ENCODE measurements around the gene LRRC61.
A peak's percentile ranks its signal among the peaks of the same experiment; 100 is the strongest.

LRRC61 gene

GRCh38 chr7:150341263-150342120, 18.3 kb downstream of the LRRC61 start, which contains the start of gene RARRES2:
TSS of gene RARRES2 (minus strand) at chr7:150341629. CDS start at chr7:150340609, 1,020 bp downstream.
- Mint-ChIP-seq H3K4me3 (peak within 1 kb of the TSS; percentile 30), H3K9me3 (peaks cover 4% of the 10 kb centered on the region), H3K4me1 (peaks cover 9% of the 10 kb centered on the region), H3K27ac (no peak within 1 kb of the TSS), H3K36me3 (peaks cover 27% of the 10 kb centered on the region), H3K27me3 (peaks cover 24% of the 10 kb centered on the region)
- ATAC-seq (ENCODE audit: low read depth) = no peak
- DNase-seq (ENCODE audit: low spot score in 2 of 2) = no peak

- H3K27me3 Mint-ChIP-seq = peaks cover 27% of the 10 kb centered on the region
- peaks cover 9% of the 10 kb centered on the region for H3K4me1 Mint-ChIP-seq
- H3K36me3 Mint-ChIP-seq = peaks cover 24% of the 10 kb centered on the region
- ATAC-seq (ENCODE audit: low read depth) = no peak
- H3K27ac Mint-ChIP-seq = no peak overlapping the region
- DNase-seq (ENCODE audit: low spot score in 2 of 2) = no peak
- H3K4me3 Mint-ChIP-seq = peak overlapping the region; percentile 11
- peaks cover 4% of the 10 kb centered on the region for H3K9me3 Mint-ChIP-seq
These were observed 18.9 kb downstream of the LRRC61 start for GRCh38 chr7:150342121-150342408.

GRCh38 chr7:150343225-150343624, 20.1 kb downstream of the LRRC61 start:
- ATAC-seq (ENCODE audit: low read depth) (no peak), DNase-seq (ENCODE audit: low spot score in 2 of 2) (no peak)
- peaks cover 9% of the 10 kb centered on the region for H3K4me1 Mint-ChIP-seq
- peaks cover 25% of the 10 kb centered on the region for H3K27me3 Mint-ChIP-seq
- H3K9me3 Mint-ChIP-seq = peaks cover 5% of the 10 kb centered on the region
- H3K27ac Mint-ChIP-seq = no peak overlapping the region
- no peak overlapping the region for H3K4me3 Mint-ChIP-seq
- peaks cover 18% of the 10 kb centered on the region for H3K36me3 Mint-ChIP-seq

GRCh38 chr7:150344299-150344698, 21.1 kb downstream of the LRRC61 start:
- peaks cover 18% of the 10 kb centered on the region for H3K36me3 Mint-ChIP-seq
- no peak for DNase-seq (ENCODE audit: low spot score in 2 of 2)
- H3K9me3 Mint-ChIP-seq = peaks cover 5% of the 10 kb centered on the region
- H3K4me3 Mint-ChIP-seq = no peak overlapping the region
- peaks cover 9% of the 10 kb centered on the region for H3K4me1 Mint-ChIP-seq
- ATAC-seq (ENCODE audit: low read depth) = no peak
- no peak overlapping the region for H3K27ac Mint-ChIP-seq
- H3K27me3 Mint-ChIP-seq = peaks cover 25% of the 10 kb centered on the region

GRCh38 chr7:150345012-150345411, 21.9 kb downstream of the LRRC61 start:
- Mint-ChIP-seq H3K9me3 (peaks cover 5% of the 10 kb centered on the region), H3K27ac (no peak overlapping the region), H3K4me3 (no peak overlapping the region), H3K4me1 (peaks cover 6% of the 10 kb centered on the region), H3K27me3 (peaks cover 25% of the 10 kb centered on the region), H3K36me3 (peaks cover 15% of the 10 kb centered on the region)
- ATAC-seq (ENCODE audit: low read depth) = no peak
- no peak for DNase-seq (ENCODE audit: low spot score in 2 of 2)

- H3K27ac Mint-ChIP-seq = no peak overlapping the region
- H3K9me3 Mint-ChIP-seq = peaks cover 5% of the 10 kb centered on the region
- no peak overlapping the region for H3K4me3 Mint-ChIP-seq
- no peaks in the 10 kb centered on the region for H3K4me1 Mint-ChIP-seq
- peaks cover 13% of the 10 kb centered on the region for H3K36me3 Mint-ChIP-seq
- ATAC-seq (ENCODE audit: low read depth) (no peak), DNase-seq (ENCODE audit: low spot score in 2 of 2) (no peak)
- peaks cover 15% of the 10 kb centered on the region for H3K27me3 Mint-ChIP-seq
These were observed 23.8 kb downstream of the LRRC61 start for GRCh38 chr7:150346922-150347321.

GRCh38 chr7:150351587-150352194, 28.5 kb downstream of the LRRC61 start:
- peaks cover 2% of the 10 kb centered on the region for H3K9me3 Mint-ChIP-seq
- DNase-seq (ENCODE audit: low spot score in 2 of 2) (no peak), ATAC-seq (ENCODE audit: low read depth) (no peak)
- H3K36me3 Mint-ChIP-seq = peaks cover 2% of the 10 kb centered on the region
- no peaks in the 10 kb centered on the region for H3K4me1 Mint-ChIP-seq
- no peak overlapping the region for H3K4me3 Mint-ChIP-seq
- no peak overlapping the region for H3K27ac Mint-ChIP-seq
- peaks cover 1% of the 10 kb centered on the region for H3K27me3 Mint-ChIP-seq

GRCh38 chr7:150355666-150356059, 32.5 kb downstream of the LRRC61 start:
- DNase-seq (ENCODE audit: low spot score in 2 of 2) = no peak
- H3K9me3 Mint-ChIP-seq = no peaks in the 10 kb centered on the region
- H3K27ac Mint-ChIP-seq = no peak overlapping the region

GRCh38 chr7:150356265-150356897, 33.2 kb downstream of the LRRC61 start:
- no peak overlapping the region for H3K27ac Mint-ChIP-seq
- no peak overlapping the region for H3K4me3 Mint-ChIP-seq
- DNase-seq (ENCODE audit: low spot score in 2 of 2) (no peak), ATAC-seq (ENCODE audit: low read depth) (peak; percentile 53)
- H3K4me1 Mint-ChIP-seq = peaks cover 19% of the 10 kb centered on the region
- H3K9me3 Mint-ChIP-seq = no peaks in the 10 kb centered on the region
- no peaks in the 10 kb centered on the region for H3K36me3 Mint-ChIP-seq
- peaks cover 3% of the 10 kb centered on the region for H3K27me3 Mint-ChIP-seq

More at GRCh38 chr7:150355666-150356059, 32.5 kb downstream of the LRRC61 start:
- Mint-ChIP-seq H3K27me3 (peaks cover 3% of the 10 kb centered on the region), H3K36me3 (no peaks in the 10 kb centered on the region), H3K4me1 (peaks cover 19% of the 10 kb centered on the region), H3K4me3 (no peak overlapping the region)
- no peak for ATAC-seq (ENCODE audit: low read depth)

- ATAC-seq (ENCODE audit: low read depth) (peak; percentile 83), DNase-seq (ENCODE audit: low spot score in 2 of 2) (no peak)
- Mint-ChIP-seq H3K36me3 (no peaks in the 10 kb centered on the region), H3K27ac (peak overlapping the region; percentile 74), H3K4me3 (peak overlapping the region; percentile 21), H3K9me3 (no peaks in the 10 kb centered on the region), H3K4me1 (peaks cover 19% of the 10 kb centered on the region), H3K27me3 (peaks cover 3% of the 10 kb centered on the region)
These were observed 34.1 kb downstream of the LRRC61 start for GRCh38 chr7:150357270-150357669.

GRCh38 chr7:150357771-150358427, 34.7 kb downstream of the LRRC61 start:
- DNase-seq (ENCODE audit: low spot score in 2 of 2) (no peak), ATAC-seq (ENCODE audit: low read depth) (no peak)
- H3K4me3 Mint-ChIP-seq = no peak overlapping the region
- peak overlapping the region; percentile 93 for H3K27ac Mint-ChIP-seq
- peaks cover 3% of the 10 kb centered on the region for H3K27me3 Mint-ChIP-seq
- peaks cover 19% of the 10 kb centered on the region for H3K4me1 Mint-ChIP-seq
- H3K36me3 Mint-ChIP-seq = no peaks in the 10 kb centered on the region
- no peaks in the 10 kb centered on the region for H3K9me3 Mint-ChIP-seq

- H3K4me1 Mint-ChIP-seq = peaks cover 22% of the 10 kb centered on the region
- H3K9me3 Mint-ChIP-seq = no peaks in the 10 kb centered on the region
- ATAC-seq (ENCODE audit: low read depth) (no peak), DNase-seq (ENCODE audit: low spot score in 2 of 2) (no peak)
- no peak overlapping the region for H3K4me3 Mint-ChIP-seq
- peak overlapping the region; percentile 93 for H3K27ac Mint-ChIP-seq
- no peaks in the 10 kb centered on the region for H3K36me3 Mint-ChIP-seq
- H3K27me3 Mint-ChIP-seq = peaks cover 3% of the 10 kb centered on the region
These were observed 35.3 kb downstream of the LRRC61 start for GRCh38 chr7:150358433-150358832.

GRCh38 chr7:150358988-150359621, 36.0 kb downstream of the LRRC61 start:
- Mint-ChIP-seq H3K4me3 (no peak overlapping the region), H3K4me1 (peaks cover 26% of the 10 kb centered on the region), H3K27me3 (peaks cover 3% of the 10 kb centered on the region), H3K27ac (peak overlapping the region; percentile 93), H3K9me3 (no peaks in the 10 kb centered on the region), H3K36me3 (no peaks in the 10 kb centered on the region)
- no peak for DNase-seq (ENCODE audit: low spot score in 2 of 2)
- no peak for ATAC-seq (ENCODE audit: low read depth)

All from memory B cell (primary cell).